ENCODE measurements around the gene GPR176.

GPR176 gene

DNA sequence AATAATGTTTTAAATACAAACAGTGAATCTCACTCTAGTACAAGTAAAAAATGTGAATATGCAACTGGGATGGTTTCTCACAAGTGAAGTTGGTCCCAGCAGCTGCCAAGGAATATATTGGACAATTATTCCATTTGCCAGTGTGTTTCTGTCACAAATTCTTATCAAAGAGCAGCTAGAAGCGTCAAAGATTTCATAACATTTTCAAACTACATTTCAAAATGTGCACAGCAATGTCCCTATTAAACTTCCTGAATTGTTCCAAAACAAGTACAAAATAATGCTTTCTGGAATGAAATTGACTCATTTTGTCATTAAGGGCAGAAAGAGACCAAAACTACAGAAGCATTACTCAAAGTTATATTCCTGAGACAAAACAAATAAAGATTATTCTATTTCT is 38.3 kb downstream of the GPR176 start:
- DNase-seq (ENCODE audit: low read depth) = no peak
- TF ChIP-seq, protein P1, sequence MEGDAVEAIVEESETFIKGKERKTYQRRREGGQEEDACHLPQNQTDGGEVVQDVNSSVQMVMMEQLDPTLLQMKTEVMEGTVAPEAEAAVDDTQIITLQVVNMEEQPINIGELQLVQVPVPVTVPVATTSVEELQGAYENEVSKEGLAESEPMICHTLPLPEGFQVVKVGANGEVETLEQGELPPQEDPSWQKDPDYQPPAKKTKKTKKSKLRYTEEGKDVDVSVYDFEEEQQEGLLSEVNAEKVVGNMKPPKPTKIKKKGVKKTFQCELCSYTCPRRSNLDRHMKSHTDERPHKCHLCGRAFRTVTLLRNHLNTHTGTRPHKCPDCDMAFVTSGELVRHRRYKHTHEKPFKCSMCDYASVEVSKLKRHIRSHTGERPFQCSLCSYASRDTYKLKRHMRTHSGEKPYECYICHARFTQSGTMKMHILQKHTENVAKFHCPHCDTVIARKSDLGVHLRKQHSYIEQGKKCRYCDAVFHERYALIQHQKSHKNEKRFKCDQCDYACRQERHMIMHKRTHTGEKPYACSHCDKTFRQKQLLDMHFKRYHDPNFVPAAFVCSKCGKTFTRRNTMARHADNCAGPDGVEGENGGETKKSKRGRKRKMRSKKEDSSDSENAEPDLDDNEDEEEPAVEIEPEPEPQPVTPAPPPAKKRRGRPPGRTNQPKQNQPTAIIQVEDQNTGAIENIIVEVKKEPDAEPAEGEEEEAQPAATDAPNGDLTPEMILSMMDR (IDR thresholded peaks at IDR 0.05; ENCODE audit: insufficient read depth, low read depth, low read length, missing control alignments) = no peak
- H3K4me3 ChIP-seq (ENCODE audit: low read depth, low read length) = no peak overlapping the region

DNA sequence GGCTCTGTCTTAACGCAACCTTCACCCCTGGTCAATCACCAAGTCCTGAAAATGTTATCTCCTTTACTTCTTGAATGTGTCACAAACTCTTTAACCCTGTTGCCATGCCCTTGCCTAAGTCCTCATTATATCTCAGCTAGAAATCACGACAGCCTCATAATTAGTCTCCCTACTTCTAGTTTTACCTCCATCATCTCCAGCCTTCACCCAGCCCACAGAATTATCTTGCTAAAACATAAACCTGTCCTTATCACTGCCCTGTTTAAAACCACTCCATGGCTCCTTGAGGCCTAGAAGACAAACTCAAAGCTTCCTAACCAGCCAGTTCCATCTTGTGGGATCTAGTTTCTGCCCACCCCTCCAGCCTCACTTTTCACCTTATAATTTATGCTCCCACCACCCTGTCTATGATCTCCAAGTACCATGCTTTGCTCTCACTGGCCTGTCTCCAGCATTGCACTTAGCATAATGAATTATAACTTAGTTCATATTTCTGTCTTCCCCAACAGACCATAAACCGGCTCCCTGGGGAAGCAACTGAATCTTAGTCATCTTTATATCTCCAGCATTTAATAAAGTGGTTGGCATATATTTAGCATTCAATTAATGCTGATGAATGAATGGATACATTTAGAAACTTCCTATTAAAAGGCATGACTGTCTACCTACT is 39.2 kb downstream of the GPR176 start:
- TF ChIP-seq, protein P1 (IDR thresholded peaks at IDR 0.05; ENCODE audit: insufficient read depth, low read depth, low read length, missing control alignments) = no peak
- DNase-seq (ENCODE audit: low read depth) = no peak
- H3K4me3 ChIP-seq (ENCODE audit: low read depth, low read length) = no peak overlapping the region

DNA sequence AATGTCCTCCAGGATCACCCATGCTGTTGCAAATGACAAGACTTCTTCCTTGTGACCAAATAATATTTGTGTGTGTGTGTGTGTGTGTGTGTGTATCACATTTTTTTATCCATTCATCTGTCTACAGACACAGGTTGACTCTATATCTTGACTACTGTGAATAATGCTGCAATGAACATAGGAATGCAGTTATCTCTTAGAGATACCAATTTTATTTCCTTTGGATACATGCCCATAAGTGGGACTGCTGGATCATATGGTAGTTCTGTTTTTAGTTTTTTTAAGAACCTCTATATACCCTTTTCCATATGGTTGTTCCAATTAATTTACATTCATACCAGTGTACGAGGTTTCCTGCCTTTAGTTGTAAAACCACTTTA is 41.7 kb downstream of the GPR176 start:
- TF ChIP-seq, protein P1 (IDR thresholded peaks at IDR 0.05; ENCODE audit: insufficient read depth, low read depth, low read length, missing control alignments) = no peak
- no peak overlapping the region for H3K4me3 ChIP-seq (ENCODE audit: low read depth, low read length)
- no peak for DNase-seq (ENCODE audit: low read depth)

DNA sequence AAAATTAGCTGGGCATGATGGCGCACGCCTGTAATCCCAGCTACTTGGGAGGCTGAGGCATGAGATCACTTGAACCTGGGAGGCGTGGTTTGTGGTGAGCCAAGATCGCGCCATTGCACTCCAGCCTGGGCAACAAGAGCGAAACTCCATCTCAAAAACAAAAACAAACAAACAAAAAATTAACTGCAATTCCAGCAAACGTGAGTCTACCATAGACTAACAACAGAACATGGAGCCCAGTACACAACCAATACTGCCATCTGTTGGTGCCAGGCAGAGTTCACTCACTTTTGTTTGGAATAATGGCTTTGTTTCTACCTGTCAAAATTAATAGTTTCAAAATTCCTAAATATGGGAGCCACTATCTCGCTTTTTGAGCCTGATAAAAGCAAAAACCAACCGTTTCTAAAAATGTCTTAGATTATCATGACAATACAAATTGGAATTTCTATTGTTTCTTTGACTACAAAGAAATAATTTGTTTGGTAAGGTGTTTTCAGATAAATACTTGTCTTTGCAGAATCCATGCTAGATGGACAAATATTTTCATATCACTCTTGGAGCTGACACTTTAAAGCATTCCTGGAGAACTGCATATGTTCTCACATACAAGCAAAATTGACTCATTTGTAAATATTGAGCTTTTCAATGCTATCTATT is 45.0 kb downstream of the GPR176 start:
- peak; percentile 60 for DNase-seq (ENCODE audit: low read depth)
- TF ChIP-seq, protein P1 (IDR thresholded peaks at IDR 0.05; ENCODE audit: insufficient read depth, low read depth, low read length, missing control alignments) = peak; percentile 67

GRCh38 chr15:39873978-39874377 is 46.1 kb downstream of the GPR176 start:
- H3K4me3 ChIP-seq (ENCODE audit: low read depth, low read length) = no peak overlapping the region
- DNase-seq (ENCODE audit: low read depth) = peak; percentile 59
- TF ChIP-seq, protein P1 (IDR thresholded peaks at IDR 0.05; ENCODE audit: insufficient read depth, low read depth, low read length, missing control alignments) = no peak

More for the DNA sequence above, 45.0 kb downstream of the GPR176 start:
- no peak overlapping the region for H3K4me3 ChIP-seq (ENCODE audit: low read depth, low read length)

DNA sequence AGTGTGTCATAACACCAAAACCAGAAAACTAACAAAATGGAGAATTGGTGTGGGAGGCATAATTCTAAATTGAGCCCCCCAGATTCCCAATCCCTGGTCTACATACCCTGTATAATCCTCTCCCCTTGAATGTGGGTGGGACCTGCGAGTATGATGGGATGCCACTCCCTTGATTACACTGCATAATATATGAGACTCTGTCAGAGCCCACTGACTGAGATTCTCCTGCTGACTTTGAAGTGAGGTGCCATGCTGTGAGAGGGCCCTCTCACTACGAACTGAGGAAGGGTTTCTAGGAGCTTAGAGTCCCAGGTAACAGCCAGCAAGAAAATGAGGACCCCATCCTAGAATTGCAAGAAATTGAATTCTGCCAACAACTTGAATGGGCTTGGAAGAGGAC is 49.5 kb downstream of the GPR176 start:
- DNase-seq (ENCODE audit: low read depth) = no peak
- TF ChIP-seq, protein P1 (IDR thresholded peaks at IDR 0.05; ENCODE audit: insufficient read depth, low read depth, low read length, missing control alignments) = no peak
- H3K4me3 ChIP-seq (ENCODE audit: low read depth, low read length) = no peak overlapping the region

Measured in GM12865 (cell line).